AG04449 (cell line): Measurements from ENCODE around the gene RNF220.

ENCODE experiments used
- CTCF ChIA-PET: fragments of 350-600 bp; formaldehyde crosslinking; extraction: SDS; loops from one replicate; lab custom pipeline; 2021; ENCODE audit warnings: antibody characterized with exemption; lab: Yijun Ruan, JAX
- POLR2A ChIA-PET: fragments of 400-600, 350-600 bp; formaldehyde crosslinking; extraction: SDS; loops from one replicate; lab custom pipeline; 2020; ENCODE audit warnings: antibody characterized with exemption, inconsistent platforms; lab: Yijun Ruan, JAX
- DNase-seq: peaks from one replicate; pipeline ENCODE4 v3.0.0-alpha.2; 2010; ENCODE audit warnings: low read depth, low spot score
- H3K4me3 ChIP-seq: 2 replicates; pipeline ENCODE4 v1.5.1; 2011; ENCODE audit warnings: low read depth, mild to moderate bottlenecking, control low read depth, low read length
- TF ChIP-seq, protein P1 (sequence below): IDR thresholded peaks from one replicate; pipeline ENCODE4 v1.5.1; 2011; ENCODE audit warnings: mild to moderate bottlenecking, moderate library complexity, low read length, control low read depth, inconsistent platforms; ENCODE audit not compliant: insufficient read depth; ENCODE audit errors: missing control alignments

RNF220 gene

DNA sequence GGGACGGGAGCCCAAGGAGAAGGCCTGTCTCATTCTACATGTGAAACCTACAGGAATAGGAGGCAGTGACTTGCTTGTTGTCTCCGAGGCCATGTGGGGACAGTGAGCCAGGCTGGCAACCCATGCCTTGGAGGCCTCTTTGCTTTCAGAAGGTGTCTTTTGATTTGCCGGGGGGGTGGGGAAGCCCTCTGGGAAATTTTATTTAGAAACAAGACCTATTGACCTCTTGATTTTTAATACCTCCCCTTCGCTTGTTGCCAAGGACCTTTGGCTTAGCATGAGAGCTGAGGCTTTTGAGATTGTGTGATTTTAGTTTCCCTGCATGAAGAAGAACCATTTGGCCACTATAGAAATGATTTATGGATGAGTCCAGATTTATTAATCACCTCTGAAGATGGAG lies 273.6 kb downstream of the RNF220 start:
- ChIA-PET CTCF (interaction anchor here (0.8 kb wide), 1 partner anchor 18 kb away, joined by 4 read pairs; no protein-coding TSS in a partner anchor), POLR2A (no interaction called here)
- H3K4me3 ChIP-seq: no peak overlapping the region
- DNase-seq: no peak
- TF ChIP-seq, protein P1, sequence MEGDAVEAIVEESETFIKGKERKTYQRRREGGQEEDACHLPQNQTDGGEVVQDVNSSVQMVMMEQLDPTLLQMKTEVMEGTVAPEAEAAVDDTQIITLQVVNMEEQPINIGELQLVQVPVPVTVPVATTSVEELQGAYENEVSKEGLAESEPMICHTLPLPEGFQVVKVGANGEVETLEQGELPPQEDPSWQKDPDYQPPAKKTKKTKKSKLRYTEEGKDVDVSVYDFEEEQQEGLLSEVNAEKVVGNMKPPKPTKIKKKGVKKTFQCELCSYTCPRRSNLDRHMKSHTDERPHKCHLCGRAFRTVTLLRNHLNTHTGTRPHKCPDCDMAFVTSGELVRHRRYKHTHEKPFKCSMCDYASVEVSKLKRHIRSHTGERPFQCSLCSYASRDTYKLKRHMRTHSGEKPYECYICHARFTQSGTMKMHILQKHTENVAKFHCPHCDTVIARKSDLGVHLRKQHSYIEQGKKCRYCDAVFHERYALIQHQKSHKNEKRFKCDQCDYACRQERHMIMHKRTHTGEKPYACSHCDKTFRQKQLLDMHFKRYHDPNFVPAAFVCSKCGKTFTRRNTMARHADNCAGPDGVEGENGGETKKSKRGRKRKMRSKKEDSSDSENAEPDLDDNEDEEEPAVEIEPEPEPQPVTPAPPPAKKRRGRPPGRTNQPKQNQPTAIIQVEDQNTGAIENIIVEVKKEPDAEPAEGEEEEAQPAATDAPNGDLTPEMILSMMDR: no peak

DNA sequence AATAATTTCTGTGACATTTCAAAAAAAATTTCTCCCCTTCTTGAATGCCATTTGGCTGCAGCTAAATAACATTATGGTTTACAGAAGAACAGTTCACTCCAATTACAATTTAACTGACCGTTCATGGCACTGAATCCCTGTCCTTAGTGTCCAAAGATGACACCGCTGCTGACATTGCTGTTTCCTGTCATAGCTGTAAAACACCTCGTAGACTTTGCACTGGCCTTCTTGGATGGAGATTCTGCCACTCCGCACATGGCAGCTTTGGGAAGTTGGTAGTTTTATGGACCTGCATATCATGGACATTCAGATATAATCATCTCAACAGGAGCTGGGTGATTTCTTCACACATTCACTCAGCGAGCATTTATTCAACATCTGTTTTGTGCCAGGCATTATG lies 274.4 kb downstream of the RNF220 start:
- TF ChIP-seq, protein P1: no peak
- ChIA-PET POLR2A (no interaction called here), CTCF (interaction anchor here (0.8 to 1.5 kb wide), 3 partner anchors 17 to 70 kb away, joined by 3 to 4 read pairs (median 3); no protein-coding TSS in a partner anchor)
- H3K4me3 ChIP-seq: no peak overlapping the region
- DNase-seq: no peak

DNA sequence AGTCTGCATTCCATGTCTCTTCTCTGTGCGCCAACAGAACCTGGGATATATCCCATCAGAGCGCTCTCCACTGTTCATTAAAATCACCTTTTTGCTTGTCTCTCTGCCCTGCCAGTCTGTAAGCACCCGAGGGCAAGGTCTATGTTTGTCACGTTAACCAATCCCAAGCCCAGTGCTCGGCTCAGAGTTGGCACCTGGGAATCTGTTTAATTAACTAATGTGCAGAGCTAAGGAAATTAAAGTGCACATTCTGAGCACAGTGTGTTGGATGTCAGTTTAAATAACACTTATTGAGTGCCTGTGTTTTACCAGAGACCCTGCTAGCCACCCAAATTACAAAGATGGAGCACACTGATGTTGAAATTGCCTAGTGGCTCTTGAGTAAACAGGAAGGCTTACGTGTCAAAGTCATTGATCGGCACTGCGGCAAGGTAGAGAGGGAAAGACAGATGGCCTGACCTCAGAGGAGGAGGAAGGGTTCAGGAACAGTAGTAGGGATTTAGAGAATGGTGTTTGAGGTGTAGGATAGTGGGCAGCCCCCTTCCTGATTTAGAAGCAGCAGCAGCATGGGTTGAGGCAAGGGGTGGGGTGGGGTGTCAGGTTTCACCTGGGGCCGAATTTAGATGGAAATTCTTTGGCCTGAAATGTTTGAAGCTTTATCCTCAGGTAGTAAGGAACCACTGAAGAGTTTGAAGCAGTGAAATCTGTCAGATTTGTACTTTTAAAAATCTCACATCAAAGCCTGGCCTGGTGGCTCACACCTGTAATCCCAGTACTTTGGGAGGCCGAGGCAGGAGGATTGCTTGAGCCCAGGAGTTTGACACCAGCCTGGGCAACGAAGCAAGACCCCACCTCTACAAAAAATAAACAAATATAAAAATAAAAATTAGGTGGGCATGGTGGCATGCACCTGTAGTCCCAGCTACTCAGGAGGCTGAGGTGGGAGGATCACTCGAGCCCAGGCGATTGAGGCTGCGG lies 277.1 kb downstream of the RNF220 start:
- ChIA-PET CTCF (interaction anchor here (0.9 to 1.0 kb wide), 2 partner anchors 31 to 49 kb away, joined by 3 read pairs; no protein-coding TSS in a partner anchor), POLR2A (no interaction called here)
- no peak overlapping the region for H3K4me3 ChIP-seq
- no peak for DNase-seq
- TF ChIP-seq, protein P1: no peak

DNA sequence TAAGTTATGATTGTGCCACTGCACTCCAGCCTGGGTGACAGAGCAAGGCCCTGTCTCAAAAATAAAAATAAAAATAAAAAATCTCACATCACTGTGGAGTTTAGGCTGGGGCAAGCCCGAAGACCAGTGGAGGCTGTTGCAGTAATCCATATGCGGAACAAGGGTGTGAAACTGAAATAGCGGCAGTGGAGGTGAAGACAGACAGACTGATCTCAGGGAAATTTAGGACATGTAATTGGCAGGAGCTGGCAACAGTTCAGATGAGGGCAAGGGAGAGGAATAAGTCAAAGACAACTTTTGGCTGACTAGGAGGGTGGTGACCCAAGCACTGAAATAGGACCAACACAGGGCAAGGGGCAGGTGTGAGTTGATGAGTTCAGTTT lies 277.8 kb downstream of the RNF220 start:
- ChIA-PET POLR2A (no interaction called here), CTCF (interaction anchor here (1.0 kb wide), 1 partner anchor 30 kb away, joined by 3 read pairs; no protein-coding TSS in a partner anchor)
- DNase-seq: no peak
- TF ChIP-seq, protein P1: no peak
- H3K4me3 ChIP-seq: no peak overlapping the region

DNA sequence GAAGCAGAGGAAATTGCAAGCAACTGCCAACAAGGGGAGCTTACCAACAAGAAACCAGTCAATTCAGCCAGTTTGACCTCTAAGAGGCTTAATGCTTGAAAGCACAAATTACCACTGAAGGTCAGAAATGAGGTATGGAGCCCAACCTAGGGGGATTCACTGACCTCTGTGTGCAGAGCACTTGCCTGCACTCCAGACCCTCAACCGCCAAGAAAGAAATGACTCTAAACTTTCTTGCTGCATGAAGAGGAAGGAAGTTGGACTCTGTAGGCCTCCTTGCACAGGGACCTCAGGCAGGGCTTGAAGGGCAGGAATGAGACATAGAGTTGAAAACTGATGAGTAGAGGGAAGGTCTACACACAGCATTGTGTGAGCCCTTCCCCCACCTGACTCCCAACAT lies 279.5 kb downstream of the RNF220 start:
- POLR2A ChIA-PET: no interaction called here
- CTCF ChIA-PET: interaction anchor here (1.3 to 1.7 kb wide), 5 partner anchors 8 to 37 kb away, joined by 4 to 6 read pairs (median 4); partner anchors contain the start of genes ARMH1 and TMEM53
- TF ChIP-seq, protein P1: no peak
- no peak overlapping the region for H3K4me3 ChIP-seq
- DNase-seq: no peak

DNA sequence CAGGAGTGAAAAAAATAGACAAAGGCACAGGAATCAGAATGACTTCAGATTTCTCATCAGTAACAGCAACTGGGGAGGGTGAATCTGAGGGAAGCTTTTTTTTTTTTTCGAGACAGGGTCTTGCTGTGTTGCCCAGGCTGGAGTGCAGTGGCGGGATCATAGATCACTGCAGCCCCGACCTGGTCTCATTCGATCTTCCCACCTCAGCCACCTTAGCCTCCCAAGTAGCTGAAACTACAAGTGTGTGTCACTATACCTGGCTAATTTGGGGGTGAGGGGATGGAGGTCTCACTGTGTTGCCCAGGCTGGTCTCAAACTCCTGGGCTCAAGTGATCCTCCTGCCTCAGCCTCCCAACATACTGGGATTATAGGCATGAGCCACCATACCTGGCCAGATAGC lies 280.2 kb downstream of the RNF220 start:
- TF ChIP-seq, protein P1: no peak
- H3K4me3 ChIP-seq: no peak overlapping the region
- POLR2A ChIA-PET: no interaction called here
- CTCF ChIA-PET: interaction anchor here (1.3 to 1.7 kb wide), 3 partner anchors 9 to 38 kb away, joined by 4 read pairs; no protein-coding TSS in a partner anchor
- no peak for DNase-seq
